Stimulated activated naive B cell treated with anti-CD40 and anti-IgM and Interleukin-4, amounts not matched to agents 10 μg/mL and 1 μg/mL and 100 μg/mL, for 72 hours (primary cell): Measurements from ENCODE around the gene EXO1.

Experiments used
- ATAC-seq, 2 donors: fragments of 150-1000 bp; cut with Tn5 transposase; replicated peaks; 2 replicates each; pipeline ENCODE4 v1.10.0; 2021; ENCODE audit warnings: moderate library complexity in 1 of 2
- DNase-seq: peaks from one replicate; pipeline ENCODE4 v3.0.0; 2021
- H3K27ac Mint-ChIP-seq: one replicate; pipeline ENCODE4 v1.8.0; 2022; ENCODE audit warnings: mild to moderate bottlenecking, mixed read lengths
- H3K27me3 Mint-ChIP-seq, 2 donors: one replicate each; pipeline ENCODE4 v1.8.0; 2022; ENCODE audit warnings: mixed read lengths in 2 of 2
- H3K36me3 Mint-ChIP-seq, 2 donors: one replicate each; pipeline ENCODE4 v1.8.0; 2022; ENCODE audit warnings: mixed read lengths in 2 of 2, mild to moderate bottlenecking in 1 of 2
- H3K4me1 Mint-ChIP-seq, 2 donors: one replicate each; pipeline ENCODE4 v1.8.0; 2022; ENCODE audit warnings: mixed read lengths in 2 of 2, mild to moderate bottlenecking in 1 of 2
- H3K4me3 Mint-ChIP-seq, 2 donors: one replicate each; pipeline ENCODE4 v1.8.0; 2022; ENCODE audit warnings: mild to moderate bottlenecking in 2 of 2, mixed read lengths in 2 of 2, moderate library complexity in 1 of 2
- H3K9me3 Mint-ChIP-seq, 2 donors: one replicate each; pipeline ENCODE4 v1.8.0; 2022; ENCODE audit warnings: mixed read lengths in 2 of 2, mild to moderate bottlenecking in 1 of 2

EXO1 gene

GRCh38 chr1:241934201-241934848 is 86.3 kb downstream of the EXO1 start:
- H3K4me3 Mint-ChIP-seq, result no peak overlapping the region
- H3K36me3 Mint-ChIP-seq, result no peaks in the 10 kb centered on the region
- DNase-seq (no peak), ATAC-seq (no peak)
- H3K4me1 Mint-ChIP-seq, result no peaks in the 10 kb centered on the region
- no peak overlapping the region for H3K27ac Mint-ChIP-seq
- H3K27me3 Mint-ChIP-seq, result peaks cover 5 to 29% of the 10 kb centered on the region in 2 donors
- peaks cover 3 to 12% of the 10 kb centered on the region in 2 donors for H3K9me3 Mint-ChIP-seq

GRCh38 chr1:241934866-241935265 is 86.9 kb downstream of the EXO1 start:
- H3K36me3 Mint-ChIP-seq, result no peaks in the 10 kb centered on the region
- H3K4me1 Mint-ChIP-seq, result no peaks in the 10 kb centered on the region
- peaks cover 5 to 29% of the 10 kb centered on the region in 2 donors for H3K27me3 Mint-ChIP-seq
- DNase-seq (no peak), ATAC-seq (no peak)
- H3K9me3 Mint-ChIP-seq, result peaks cover 3 to 12% of the 10 kb centered on the region in 2 donors
- no peak overlapping the region for H3K27ac Mint-ChIP-seq
- H3K4me3 Mint-ChIP-seq, result no peak overlapping the region
